ENCODE measurements around the gene TUBB4B.

Gene TUBB4B

DNA sequence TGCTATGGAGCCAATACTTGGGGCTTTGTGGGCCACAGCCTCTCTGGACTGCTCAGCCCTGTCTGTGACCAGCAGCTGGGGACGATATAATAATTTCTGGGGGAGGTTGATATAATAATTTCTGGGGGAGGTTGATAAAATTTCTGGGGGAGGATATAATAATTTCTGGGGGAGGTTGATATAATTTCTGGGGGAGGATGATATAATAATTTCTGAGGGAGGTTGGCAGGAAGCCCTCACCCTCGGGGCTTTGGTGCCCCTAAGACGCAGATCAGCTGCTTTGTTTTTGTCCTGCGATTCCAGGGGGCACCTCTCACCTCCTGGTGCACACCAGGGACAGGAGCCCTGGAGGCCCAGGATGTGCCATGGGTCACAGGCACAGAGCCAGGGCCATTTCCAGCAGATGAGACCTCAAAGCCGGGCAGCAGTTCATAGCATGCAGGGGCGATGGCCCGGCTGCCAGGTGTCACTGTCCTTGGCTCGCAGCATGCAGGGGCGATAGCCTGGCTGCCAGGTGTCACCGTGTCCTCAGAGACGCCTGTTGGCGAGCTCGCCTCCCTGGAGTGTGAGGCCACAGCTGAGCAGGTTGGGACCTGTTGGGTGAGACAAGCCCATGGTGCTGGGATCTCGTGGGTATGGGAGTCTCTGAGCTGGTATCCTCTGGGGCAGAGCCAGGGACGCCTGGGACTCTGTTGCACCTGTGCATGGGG is 32.7 kb downstream of the TUBB4B start:
- peak; percentile 58 for DNase-seq

GRCh38 chr9:137275203-137275587 is 34.1 kb downstream of the TUBB4B start:
- no peak for DNase-seq

- DNase-seq: no peak
Observed at GRCh38 chr9:137275588-137276472, 34.7 kb downstream of the TUBB4B start.

DNA sequence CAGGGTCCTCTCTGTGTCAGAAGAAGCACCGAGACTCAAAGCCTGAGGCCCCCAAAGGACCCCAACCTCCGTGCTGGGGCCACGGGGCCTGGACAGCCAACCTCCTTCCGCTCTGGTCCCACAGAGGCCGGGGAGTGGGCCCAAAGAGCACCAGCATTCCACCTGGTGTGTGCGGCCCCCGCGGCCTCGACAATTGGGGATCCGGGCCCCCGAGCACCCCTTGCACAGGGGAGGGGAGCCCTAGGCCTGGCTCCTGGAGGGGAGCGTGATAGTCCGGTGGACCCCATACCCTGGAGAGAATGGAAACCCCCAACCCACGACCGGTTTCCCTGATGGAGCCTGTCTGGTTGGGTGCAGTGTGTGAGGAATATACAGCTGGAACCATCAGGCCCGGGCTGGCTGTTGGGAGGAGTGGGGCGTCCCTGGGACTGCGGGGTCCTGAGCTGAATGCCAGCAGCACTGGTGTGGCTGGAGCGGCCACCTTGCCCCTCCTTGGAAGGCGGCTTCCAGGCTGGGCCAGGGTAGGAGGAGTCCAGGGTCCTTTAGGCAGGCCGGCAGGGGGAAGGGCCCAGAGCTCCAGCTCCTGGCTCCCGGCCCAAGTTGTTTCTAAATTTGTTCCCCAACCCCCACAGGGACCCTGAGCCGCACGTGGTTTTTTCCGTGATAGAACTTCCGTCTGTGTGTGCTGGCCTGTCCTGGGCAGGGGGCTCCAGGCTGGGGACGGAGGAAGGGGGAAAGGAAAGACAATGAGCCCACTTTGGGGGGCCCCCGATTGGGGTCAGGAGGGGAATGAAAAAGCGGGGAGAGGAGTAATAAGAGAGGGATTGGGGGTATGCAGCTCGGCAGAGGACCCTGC is 35.6 kb downstream of the TUBB4B start:
- DNase-seq: peak; percentile 94

GRCh38 chr9:137277329-137278041 is 36.4 kb downstream of the TUBB4B start, which contains the start of gene TOR4A:
TOR4A (plus strand) TSS chr9:137277726; CDS start chr9:137278690, 964 bp downstream.
- DNase-seq: peak; percentile 91

DNA sequence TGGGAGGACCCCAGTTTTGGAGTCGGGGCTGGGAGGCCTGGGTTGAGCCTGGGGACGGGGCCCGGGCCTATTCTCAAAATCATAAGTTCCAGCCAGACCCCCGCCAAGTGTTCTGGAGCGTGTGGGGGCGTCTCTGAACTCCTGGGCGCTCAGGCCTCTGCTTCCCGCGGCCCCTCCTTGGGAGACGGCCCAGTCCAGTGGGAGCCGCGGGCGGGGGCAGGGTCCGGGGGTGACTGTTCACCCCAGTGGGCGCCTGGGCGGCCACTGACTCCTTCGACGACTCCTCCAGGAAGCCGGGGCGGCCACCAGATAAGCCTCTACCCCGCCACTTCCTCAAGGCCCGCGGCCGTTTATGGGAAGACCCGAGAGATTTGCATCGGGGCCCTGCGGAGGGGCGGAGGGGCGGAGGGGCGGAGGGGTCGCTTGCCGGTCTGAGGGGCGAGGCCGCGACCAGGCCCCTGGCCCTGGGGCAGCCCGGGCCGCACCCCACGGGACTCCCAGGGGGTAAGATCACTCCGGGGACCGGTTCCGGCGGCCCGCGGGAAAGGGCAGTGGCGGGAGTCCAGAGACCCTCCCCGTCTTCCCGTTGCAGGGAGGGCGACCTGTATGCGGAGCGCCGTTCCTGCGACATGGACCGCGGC is 37.1 kb downstream of the TUBB4B start:
- DNase-seq: peak; percentile 80

DNA sequence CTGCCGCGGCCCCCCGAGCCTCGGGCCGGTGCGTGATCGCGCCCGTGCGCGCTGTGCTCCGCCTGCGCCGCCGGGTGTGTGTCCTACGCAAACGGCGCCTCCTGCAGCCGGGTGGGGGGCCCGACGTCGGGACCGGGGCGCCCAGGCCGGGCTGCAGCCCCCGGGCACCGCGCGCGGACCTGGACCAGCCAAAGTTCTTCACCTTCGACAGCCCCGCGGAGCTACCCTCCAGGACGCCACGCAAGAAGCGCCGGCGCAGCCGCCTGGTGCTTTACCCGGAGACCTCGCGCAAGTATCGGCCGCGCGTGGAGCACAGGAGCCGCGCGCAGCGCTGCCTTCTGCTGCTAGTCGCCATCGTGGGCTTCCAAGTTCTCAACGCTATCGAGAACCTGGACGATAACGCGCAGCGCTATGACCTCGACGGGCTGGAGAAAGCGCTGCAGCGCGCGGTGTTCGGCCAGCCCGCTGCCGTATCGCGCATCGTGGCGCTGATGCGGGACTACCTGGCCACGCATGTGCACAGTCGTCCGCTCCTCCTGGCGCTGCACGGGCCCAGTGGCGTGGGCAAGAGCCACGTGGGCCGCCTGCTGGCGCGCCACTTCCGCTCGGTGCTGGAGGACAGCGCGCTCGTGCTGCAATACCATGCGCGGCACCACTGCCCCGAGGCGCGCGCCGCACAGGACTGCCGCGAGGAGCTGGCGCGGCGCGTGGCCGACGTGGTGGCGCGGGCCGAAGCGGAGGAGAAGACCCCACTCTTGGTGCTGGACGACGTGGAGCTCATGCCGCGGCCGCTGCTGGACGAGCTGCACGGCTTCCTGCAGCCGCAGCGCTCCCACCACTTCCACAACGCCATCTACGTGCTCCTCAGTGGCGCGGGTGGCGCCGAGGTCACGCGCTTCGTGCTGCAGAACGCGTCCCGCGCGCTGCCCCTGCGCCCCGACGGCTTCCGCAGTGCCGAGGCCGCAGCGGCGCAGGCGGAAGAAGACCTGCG is 37.9 kb downstream of the TUBB4B start:
- DNase-seq: no peak

DNA sequence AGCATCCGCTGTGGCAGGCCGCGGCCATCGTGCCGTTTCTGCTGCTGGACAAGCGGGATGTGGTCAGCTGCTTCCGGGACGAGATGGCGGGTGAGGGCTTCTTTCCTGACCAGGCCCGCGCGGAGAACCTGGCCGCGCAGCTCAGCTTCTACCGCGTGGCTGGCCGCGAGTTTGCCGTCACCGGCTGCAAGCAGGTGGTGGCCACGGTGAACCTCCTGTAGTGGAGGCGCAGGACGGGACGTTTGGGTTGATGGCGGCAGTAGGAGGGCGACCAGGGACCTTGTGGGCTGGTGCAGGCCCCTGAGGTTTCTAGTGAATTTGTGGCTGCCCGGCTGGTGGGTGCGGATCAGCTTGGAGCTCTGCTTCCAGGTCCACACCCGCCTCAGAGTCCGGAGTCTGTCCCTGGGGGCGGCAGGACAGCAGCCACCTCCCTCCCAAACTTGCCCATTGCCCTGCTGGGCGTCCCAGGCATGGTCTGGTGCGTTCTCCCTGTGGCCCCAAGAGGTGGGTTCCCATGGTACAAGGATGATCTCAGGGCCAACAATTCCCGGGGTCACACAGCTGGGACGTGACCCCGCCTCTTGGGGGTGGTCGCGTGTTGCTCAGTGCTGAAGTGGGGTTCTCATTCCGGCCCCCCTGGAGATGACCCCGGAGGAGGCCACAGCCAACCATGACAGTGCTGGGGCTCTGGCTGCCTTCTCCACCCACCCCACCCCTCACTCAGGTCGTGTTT is 38.8 kb downstream of the TUBB4B start:
- DNase-seq: no peak

DNA sequence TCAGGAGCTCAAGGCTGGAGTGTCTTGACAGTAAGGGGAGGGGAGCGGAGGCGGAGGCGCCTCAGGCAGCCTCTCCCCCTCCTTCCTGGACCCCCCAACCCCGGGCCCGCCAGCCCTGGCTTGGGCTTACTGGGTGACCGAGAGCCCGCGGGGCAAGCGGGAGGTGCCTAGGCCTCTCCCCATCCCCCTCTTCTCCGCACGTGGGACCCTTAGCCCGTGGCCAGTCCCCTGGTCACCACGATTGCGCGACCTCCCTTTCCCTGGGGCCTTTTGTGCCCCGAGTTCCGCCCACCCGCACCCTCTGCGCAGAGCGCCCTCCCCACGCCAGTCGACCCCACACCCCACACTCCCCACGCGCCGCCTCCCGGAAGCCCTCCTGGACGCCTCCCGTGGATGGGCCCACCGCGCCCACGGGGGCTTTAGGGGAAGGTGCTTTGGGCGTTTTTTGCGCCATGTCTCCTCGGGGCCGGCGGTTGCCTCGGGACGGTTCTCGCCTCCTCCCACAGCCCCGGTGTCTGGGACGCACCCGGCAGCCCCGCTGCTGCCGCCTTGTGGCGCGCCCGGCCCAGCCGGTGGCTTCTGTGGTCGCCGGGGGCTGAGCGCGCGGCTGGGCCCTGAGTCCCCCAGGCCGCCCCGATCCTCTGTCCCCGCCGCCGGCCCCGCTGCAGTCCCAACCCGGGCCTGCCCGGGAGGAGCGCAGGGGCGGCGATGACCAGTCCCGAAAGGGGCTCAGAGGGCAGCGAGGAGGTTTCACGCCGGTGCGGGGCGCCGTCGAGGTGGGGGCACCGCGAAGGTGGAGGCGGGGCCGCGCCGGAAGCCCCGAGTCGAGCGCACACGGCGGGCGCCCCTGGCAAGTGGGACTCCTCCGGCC is 39.6 kb downstream of the TUBB4B start:
- DNase-seq: peak; percentile 42

- DNase-seq: no peak
Observed at GRCh38 chr9:137281345-137282116, 40.4 kb downstream of the TUBB4B start.

- DNase-seq: peak; percentile 80
Observed at GRCh38 chr9:137286975-137287383, 45.9 kb downstream of the TUBB4B start.

- DNase-seq: no peak
Observed at GRCh38 chr9:137293094-137293481, 52.0 kb downstream of the TUBB4B start.

Measured in hematopoietic multipotent progenitor cell treated with erythropoietin and hydrocortisone succinate and interleukin-3 and kit ligand, for 6 days (in vitro differentiated cells).